ENCODE measurements around the gene ZIC1.

The ZIC1 gene

DNA sequence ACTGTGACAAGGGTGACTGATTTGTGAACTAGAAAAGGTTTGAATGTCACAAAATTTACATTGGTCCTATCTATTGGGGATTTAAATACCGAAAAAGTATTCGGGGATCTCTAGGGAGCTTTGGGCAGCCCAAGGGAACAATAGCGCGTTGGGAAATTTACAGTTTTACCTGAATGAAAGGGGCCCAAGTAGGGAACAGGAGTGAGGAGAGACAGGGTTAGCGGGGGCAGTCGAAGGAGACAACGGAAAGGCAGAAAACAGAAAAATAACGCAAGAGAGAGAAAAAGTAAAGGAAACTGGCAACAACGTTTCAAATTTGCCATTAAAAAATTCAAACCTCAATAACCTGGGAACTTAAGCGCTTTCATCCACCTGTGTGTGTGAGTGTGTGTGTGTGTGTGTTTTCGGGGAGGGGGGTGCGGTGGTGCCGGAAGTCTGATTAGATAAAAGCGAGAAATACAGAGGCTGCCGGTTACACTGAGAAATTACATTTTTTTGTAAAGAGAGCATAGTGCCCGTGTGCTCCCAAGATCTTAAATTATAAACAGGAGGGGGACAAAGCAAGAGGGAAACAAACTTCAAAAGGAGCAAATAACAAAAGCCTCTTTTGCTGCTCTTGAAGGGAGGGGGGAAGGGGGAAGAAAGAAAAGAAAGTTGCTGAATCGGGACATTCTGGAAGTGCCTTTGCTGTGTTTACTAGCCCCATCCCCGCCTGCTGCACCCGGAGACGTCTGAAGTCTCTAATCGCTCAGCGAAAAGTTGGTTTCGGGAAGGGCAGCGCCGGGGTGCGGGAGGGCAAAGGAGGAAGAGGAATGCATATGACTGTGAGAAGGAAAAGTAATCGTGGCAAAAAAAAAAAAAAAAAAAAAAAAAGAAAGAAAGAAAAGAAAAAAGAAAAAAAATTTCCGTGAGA is 721 bp upstream of the ZIC1 start:
- Mint-ChIP-seq H3K27me3 (peaks cover 55% of the 10 kb centered on the region), H3K27ac (peak overlapping the region; percentile 61), H3K4me3 (peak overlapping the region; percentile 54), H3K9me3 (ENCODE audit: low read depth) (no peaks in the 10 kb centered on the region), H3K36me3 (peaks cover 7% of the 10 kb centered on the region), H3K4me1 (ENCODE audit: low read depth) (peaks cover 39% of the 10 kb centered on the region)

GRCh38 chr3:147410116-147410525 is 956 bp downstream of the ZIC1 start:
- Mint-ChIP-seq H3K4me1 (ENCODE audit: low read depth) (peaks cover 47% of the 10 kb centered on the region), H3K9me3 (ENCODE audit: low read depth) (peaks cover under 1% of the 10 kb centered on the region), H3K27me3 (peaks cover 57% of the 10 kb centered on the region), H3K36me3 (peaks cover 8% of the 10 kb centered on the region), H3K27ac (no peak overlapping the region), H3K4me3 (no peak overlapping the region)

DNA sequence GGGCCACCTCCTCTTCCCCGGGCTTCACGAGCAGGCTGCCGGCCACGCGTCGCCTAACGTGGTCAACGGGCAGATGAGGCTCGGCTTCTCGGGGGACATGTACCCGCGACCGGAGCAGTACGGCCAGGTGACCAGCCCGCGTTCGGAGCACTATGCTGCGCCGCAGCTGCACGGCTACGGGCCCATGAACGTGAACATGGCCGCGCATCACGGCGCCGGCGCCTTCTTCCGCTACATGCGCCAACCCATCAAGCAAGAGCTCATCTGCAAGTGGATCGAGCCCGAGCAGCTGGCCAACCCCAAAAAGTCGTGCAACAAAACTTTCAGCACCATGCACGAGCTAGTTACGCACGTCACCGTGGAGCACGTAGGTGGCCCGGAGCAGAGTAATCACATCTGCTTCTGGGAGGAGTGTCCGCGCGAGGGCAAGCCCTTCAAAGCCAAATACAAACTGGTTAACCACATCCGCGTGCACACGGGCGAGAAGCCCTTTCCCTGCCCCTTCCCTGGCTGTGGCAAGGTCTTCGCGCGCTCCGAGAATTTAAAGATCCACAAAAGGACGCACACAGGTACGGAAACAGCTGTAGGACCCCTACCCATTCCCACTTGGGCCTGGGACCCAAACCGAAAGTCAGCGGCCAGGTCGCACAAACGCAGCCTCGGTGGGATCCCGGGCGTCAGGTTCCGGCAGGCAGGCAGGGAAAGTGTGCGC is 1.5 kb downstream of the ZIC1 start:
- Mint-ChIP-seq H3K9me3 (ENCODE audit: low read depth) (peaks cover 4% of the 10 kb centered on the region), H3K4me1 (ENCODE audit: low read depth) (peaks cover 47% of the 10 kb centered on the region), H3K4me3 (peak overlapping the region; percentile 70), H3K27me3 (peaks cover 62% of the 10 kb centered on the region), H3K36me3 (peaks cover 8% of the 10 kb centered on the region), H3K27ac (no peak overlapping the region)

DNA sequence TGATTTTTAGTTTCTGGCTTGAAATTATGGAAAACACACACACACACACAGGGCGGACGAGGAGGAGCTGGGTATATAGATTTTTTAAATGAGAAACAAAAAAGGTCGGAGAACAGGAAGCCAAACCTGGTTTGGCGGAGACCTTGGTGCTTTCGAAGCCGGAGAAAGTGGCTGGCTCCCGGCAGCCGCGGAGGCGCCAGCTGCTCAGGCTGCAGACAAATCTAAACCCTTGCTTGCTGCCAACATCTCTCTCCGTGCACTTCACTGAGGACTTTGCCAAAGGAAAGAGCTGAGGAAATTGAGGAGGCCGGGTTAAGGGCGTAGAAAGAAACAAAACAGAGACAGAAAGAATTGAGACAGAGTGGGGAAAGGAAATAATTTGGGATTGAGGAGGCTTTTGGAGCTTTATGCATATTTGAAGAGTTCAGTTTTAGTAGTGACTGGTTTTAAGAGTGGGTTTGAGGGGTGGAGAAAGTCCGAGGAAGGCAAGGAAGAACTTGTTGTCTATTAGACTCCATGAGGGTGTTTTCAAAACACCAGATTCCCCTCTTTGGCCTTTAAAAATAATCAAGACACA is 2.2 kb downstream of the ZIC1 start:
- Mint-ChIP-seq H3K4me3 (peak overlapping the region; percentile 70), H3K9me3 (ENCODE audit: low read depth) (peaks cover 4% of the 10 kb centered on the region), H3K27me3 (peaks cover 66% of the 10 kb centered on the region), H3K27ac (no peak overlapping the region), H3K36me3 (peaks cover 8% of the 10 kb centered on the region), H3K4me1 (ENCODE audit: low read depth) (peaks cover 47% of the 10 kb centered on the region)

DNA sequence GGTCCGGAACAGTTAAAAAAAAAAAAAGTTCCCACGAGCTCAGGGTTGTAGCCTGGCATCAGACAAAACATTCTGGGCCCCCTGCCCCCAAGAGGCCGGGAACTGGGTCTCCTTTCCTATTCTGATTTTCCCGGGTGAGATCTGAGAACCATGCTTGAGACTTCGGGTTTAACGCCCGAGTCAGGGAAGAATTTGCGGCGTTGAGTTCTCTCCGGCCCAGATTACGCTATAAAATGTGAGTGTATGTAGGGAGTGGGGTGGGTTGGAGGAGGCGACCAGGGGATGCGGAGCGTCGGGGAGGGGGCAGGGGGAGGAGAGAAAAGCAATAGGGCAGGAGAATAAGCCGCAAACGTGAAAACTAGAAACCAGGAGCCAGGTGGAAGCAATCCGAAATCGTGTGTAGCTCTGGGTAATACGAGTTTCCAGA is 2.7 kb downstream of the ZIC1 start:
- Mint-ChIP-seq H3K27me3 (peaks cover 62% of the 10 kb centered on the region), H3K27ac (no peak overlapping the region), H3K9me3 (ENCODE audit: low read depth) (peaks cover 4% of the 10 kb centered on the region)

GRCh38 chr3:147412261-147412916 is 3.2 kb downstream of the ZIC1 start:
- Mint-ChIP-seq H3K9me3 (ENCODE audit: low read depth) (peaks cover 5% of the 10 kb centered on the region), H3K27me3 (peaks cover 59% of the 10 kb centered on the region), H3K4me3 (peak overlapping the region; percentile 22), H3K36me3 (peaks cover 8% of the 10 kb centered on the region), H3K4me1 (ENCODE audit: low read depth) (peaks cover 47% of the 10 kb centered on the region), H3K27ac (no peak overlapping the region)

More for the DNA sequence above, 2.7 kb downstream of the ZIC1 start:
- Mint-ChIP-seq H3K4me1 (ENCODE audit: low read depth) (peaks cover 47% of the 10 kb centered on the region), H3K4me3 (peak overlapping the region; percentile 70), H3K36me3 (peaks cover 8% of the 10 kb centered on the region)

GRCh38 chr3:147412917-147413685 is 3.9 kb downstream of the ZIC1 start:
- Mint-ChIP-seq H3K27ac (peak overlapping the region; percentile 54), H3K4me3 (peak overlapping the region; percentile 88), H3K4me1 (ENCODE audit: low read depth) (peaks cover 44% of the 10 kb centered on the region), H3K27me3 (peaks cover 57% of the 10 kb centered on the region), H3K9me3 (ENCODE audit: low read depth) (peaks cover 10% of the 10 kb centered on the region), H3K36me3 (peaks cover 8% of the 10 kb centered on the region)

- peaks cover 10% of the 10 kb centered on the region for H3K9me3 Mint-ChIP-seq (ENCODE audit: low read depth)
- peaks cover 57% of the 10 kb centered on the region for H3K27me3 Mint-ChIP-seq
- H3K4me1 Mint-ChIP-seq (ENCODE audit: low read depth) = peaks cover 40% of the 10 kb centered on the region
- no peak overlapping the region for H3K27ac Mint-ChIP-seq
- H3K4me3 Mint-ChIP-seq = peak overlapping the region; percentile 88
- peaks cover 8% of the 10 kb centered on the region for H3K36me3 Mint-ChIP-seq
Observed at GRCh38 chr3:147413686-147414389, 4.7 kb downstream of the ZIC1 start.

GRCh38 chr3:147414390-147415138 is 5.4 kb downstream of the ZIC1 start:
- peaks cover 10% of the 10 kb centered on the region for H3K9me3 Mint-ChIP-seq (ENCODE audit: low read depth)
- peaks cover 36% of the 10 kb centered on the region for H3K4me1 Mint-ChIP-seq (ENCODE audit: low read depth)
- peaks cover 57% of the 10 kb centered on the region for H3K27me3 Mint-ChIP-seq
- H3K4me3 Mint-ChIP-seq = peak overlapping the region; percentile 35
- no peak overlapping the region for H3K27ac Mint-ChIP-seq
- H3K36me3 Mint-ChIP-seq = peaks cover 8% of the 10 kb centered on the region

GRCh38 chr3:147415286-147415685 is 6.1 kb downstream of the ZIC1 start:
- Mint-ChIP-seq H3K9me3 (ENCODE audit: low read depth) (peaks cover 10% of the 10 kb centered on the region), H3K27me3 (peaks cover 65% of the 10 kb centered on the region), H3K36me3 (peaks cover 11% of the 10 kb centered on the region), H3K4me1 (ENCODE audit: low read depth) (peaks cover 38% of the 10 kb centered on the region), H3K27ac (no peak overlapping the region), H3K4me3 (no peak overlapping the region)

DNA sequence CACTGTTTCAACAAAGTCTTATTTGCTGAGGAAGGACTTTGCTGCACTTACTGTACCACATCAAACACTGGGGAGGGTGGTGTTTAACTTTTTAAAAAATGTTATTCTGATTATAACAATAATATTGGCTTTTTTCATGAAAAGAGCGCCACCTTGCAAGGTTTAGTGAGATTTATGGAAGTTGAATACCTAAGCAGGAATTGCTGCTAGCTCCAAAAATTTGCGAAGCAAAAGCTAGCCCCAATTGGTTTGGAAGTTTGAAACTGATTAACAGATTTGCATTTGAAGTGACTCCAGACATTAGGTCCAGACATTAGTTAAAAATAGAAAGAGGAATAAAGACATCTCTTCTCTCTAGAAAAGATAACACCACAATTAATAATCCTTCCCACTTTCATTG is 6.7 kb downstream of the ZIC1 start:
- no peak overlapping the region for H3K4me3 Mint-ChIP-seq
- H3K36me3 Mint-ChIP-seq = peaks cover 11% of the 10 kb centered on the region
- H3K9me3 Mint-ChIP-seq (ENCODE audit: low read depth) = peaks cover 10% of the 10 kb centered on the region
- H3K4me1 Mint-ChIP-seq (ENCODE audit: low read depth) = peaks cover 35% of the 10 kb centered on the region
- H3K27ac Mint-ChIP-seq = no peak overlapping the region
- peaks cover 62% of the 10 kb centered on the region for H3K27me3 Mint-ChIP-seq

- H3K27ac Mint-ChIP-seq = no peak overlapping the region
- peaks cover 6% of the 10 kb centered on the region for H3K36me3 Mint-ChIP-seq
- H3K4me1 Mint-ChIP-seq (ENCODE audit: low read depth) = peaks cover 26% of the 10 kb centered on the region
- peaks cover 10% of the 10 kb centered on the region for H3K9me3 Mint-ChIP-seq (ENCODE audit: low read depth)
- peaks cover 57% of the 10 kb centered on the region for H3K27me3 Mint-ChIP-seq
- H3K4me3 Mint-ChIP-seq = no peak overlapping the region
Observed at GRCh38 chr3:147416931-147417330, 7.8 kb downstream of the ZIC1 start.
